HepG2 (cell line): ENCODE measurements around the gene AATF. TPM values are rescaled to one million over a fixed set of nuclear protein-coding genes. Genes with fewer than 3 reads are reported as not detected.

ENCODE experiments used
- AGO1 ChIP-seq: fragments of 200-400 bp; formaldehyde crosslinking; IDR thresholded peaks from 2 replicates; pipeline ENCODE4 v1.6.1; 2017; ENCODE audit warnings: mild to moderate bottlenecking, low read depth, low read length, moderate library complexity; ENCODE audit not compliant: poor library complexity, severe bottlenecking
- NFYC ChIP-seq: IDR thresholded peaks from 2 replicates; pipeline ENCODE4 v1.6.1; 2016; ENCODE audit warnings: missing genetic modification reagents, missing compliant biosample characterization
- RARG ChIP-seq: sonication (generic); formaldehyde crosslinking; IDR thresholded peaks from 2 replicates; pipeline ENCODE4 v1.4.0; 2020; ENCODE audit warnings: low read depth, mild to moderate bottlenecking, missing genetic modification reagents
- REL ChIP-seq: sonication (generic); formaldehyde crosslinking; conservative IDR thresholded peaks from 2 replicates; pipeline ENCODE4 v1.8.0; 2022; ENCODE audit warnings: mild to moderate bottlenecking, missing genetic modification reagents, moderate library complexity
- ZNF3 ChIP-seq: IDR thresholded peaks from 2 replicates; pipeline ENCODE4 v1.7.0; 2017; ENCODE audit warnings: inconsistent platforms
- polyA plus RNA-seq, 8 experiments: library from polyadenylated mRNA; depleted of rRNA in 3 of 8; stranded (reverse) in 7 of 8; unstranded in 1 of 8; fragments of >200 nt; fragmentation: Illumina TruSeq in 4 of 8; extraction: Trizol in 4 of 8; gene quantifications; 2 replicates each; pipeline versions ENCODE4 v1.2.1 to v1.2.3, GENCODE V29; 2011 to 2016; ENCODE audit warnings: low read depth in 4 of 8, missing spikeins in 1 of 8, mixed read lengths in 1 of 8; ENCODE audit not compliant: insufficient read depth in 1 of 8
- total RNA-seq, 5 experiments: library from RNA; depleted of rRNA; stranded (reverse); fragments of >200 nt; fragmentation: Illumina TruSeq; extraction: Trizol; gene quantifications; 2 replicates each; pipeline ENCODE4 v1.2.3, GENCODE V29; 2016; ENCODE audit warnings: low read depth in 1 of 5
- TF ChIP-seq, protein P1 (sequence below): IDR thresholded peaks from 2 replicates; pipeline ENCODE4 v1.6.1; 2016; ENCODE audit warnings: low read depth, missing genetic modification reagents, missing compliant biosample characterization
- TF ChIP-seq, protein P2 (sequence below): sonication (generic); formaldehyde crosslinking; IDR thresholded peaks from 2 replicates; pipeline ENCODE4 v1.5.0; 2020; ENCODE audit warnings: mild to moderate bottlenecking, missing genetic modification reagents
- TF ChIP-seq, protein P3 (sequence below): sonication (generic); formaldehyde crosslinking; IDR thresholded peaks from 2 replicates; pipeline ENCODE4 v1.5.0; 2020; ENCODE audit warnings: mild to moderate bottlenecking, missing genetic modification reagents
- TF ChIP-seq, protein P4 (sequence below), 2 experiments: fragments of 450-650 bp in 1 of 2; sonication (generic) in 1 of 2; formaldehyde crosslinking in 1 of 2; IDR thresholded peaks; 2 replicates each; pipeline versions ENCODE4 v1.6.1 to v1.8.0; 2016 to 2022; ENCODE audit warnings: antibody characterized with exemption in 1 of 2, mild to moderate bottlenecking in 1 of 2, missing genetic modification reagents in 1 of 2

The AATF gene
- total and polyA plus RNA-seq, 2 of the 13 experiments (the other 11 are each of a cell fraction or from before 2014, with no cell fraction given) = 9.1 to 53.3 TPM

DNA sequence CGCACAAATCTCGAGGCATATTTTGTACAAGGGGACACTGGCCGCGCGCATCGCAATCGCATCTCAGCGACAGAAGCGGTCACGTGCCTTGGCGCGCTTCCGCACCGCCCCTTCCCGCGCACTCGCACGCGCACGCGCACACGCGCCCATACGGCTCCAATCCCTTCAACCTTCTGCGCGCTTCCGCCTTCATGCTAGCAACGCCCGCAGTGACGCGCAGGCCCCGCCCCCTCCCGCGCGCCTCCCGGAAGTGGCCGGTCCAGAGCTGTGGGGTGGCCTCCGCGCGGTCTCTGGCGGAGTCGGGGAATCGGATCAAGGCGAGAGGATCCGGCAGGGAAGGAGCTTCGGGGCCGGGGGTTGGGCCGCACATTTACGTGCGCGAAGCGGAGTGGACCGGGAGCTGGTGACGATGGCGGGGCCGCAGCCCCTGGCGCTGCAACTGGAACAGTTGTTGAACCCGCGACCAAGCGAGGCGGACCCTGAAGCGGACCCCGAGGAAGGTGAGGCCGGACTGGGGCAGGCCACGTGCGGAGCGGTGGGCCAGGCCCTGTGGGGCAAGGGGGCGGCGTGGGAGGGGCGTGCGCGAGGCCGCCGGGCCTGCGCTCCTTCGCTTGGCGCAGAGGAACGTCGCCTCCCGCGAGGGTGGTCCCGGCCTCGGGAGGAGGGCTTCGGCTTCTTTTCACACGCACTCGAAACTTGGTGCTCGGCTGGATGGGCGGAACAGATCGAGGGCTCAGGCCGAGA is at the start of gene AATF (continued):
- TF ChIP-seq, protein P1, sequence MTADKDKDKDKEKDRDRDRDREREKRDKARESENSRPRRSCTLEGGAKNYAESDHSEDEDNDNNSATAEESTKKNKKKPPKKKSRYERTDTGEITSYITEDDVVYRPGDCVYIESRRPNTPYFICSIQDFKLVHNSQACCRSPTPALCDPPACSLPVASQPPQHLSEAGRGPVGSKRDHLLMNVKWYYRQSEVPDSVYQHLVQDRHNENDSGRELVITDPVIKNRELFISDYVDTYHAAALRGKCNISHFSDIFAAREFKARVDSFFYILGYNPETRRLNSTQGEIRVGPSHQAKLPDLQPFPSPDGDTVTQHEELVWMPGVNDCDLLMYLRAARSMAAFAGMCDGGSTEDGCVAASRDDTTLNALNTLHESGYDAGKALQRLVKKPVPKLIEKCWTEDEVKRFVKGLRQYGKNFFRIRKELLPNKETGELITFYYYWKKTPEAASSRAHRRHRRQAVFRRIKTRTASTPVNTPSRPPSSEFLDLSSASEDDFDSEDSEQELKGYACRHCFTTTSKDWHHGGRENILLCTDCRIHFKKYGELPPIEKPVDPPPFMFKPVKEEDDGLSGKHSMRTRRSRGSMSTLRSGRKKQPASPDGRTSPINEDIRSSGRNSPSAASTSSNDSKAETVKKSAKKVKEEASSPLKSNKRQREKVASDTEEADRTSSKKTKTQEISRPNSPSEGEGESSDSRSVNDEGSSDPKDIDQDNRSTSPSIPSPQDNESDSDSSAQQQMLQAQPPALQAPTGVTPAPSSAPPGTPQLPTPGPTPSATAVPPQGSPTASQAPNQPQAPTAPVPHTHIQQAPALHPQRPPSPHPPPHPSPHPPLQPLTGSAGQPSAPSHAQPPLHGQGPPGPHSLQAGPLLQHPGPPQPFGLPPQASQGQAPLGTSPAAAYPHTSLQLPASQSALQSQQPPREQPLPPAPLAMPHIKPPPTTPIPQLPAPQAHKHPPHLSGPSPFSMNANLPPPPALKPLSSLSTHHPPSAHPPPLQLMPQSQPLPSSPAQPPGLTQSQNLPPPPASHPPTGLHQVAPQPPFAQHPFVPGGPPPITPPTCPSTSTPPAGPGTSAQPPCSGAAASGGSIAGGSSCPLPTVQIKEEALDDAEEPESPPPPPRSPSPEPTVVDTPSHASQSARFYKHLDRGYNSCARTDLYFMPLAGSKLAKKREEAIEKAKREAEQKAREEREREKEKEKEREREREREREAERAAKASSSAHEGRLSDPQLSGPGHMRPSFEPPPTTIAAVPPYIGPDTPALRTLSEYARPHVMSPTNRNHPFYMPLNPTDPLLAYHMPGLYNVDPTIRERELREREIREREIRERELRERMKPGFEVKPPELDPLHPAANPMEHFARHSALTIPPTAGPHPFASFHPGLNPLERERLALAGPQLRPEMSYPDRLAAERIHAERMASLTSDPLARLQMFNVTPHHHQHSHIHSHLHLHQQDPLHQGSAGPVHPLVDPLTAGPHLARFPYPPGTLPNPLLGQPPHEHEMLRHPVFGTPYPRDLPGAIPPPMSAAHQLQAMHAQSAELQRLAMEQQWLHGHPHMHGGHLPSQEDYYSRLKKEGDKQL (CRISPR knock-in tag) = no peak
- peak; percentile 60 for TF ChIP-seq NFYC (CRISPR knock-in tag)
- TF ChIP-seq, protein P2, sequence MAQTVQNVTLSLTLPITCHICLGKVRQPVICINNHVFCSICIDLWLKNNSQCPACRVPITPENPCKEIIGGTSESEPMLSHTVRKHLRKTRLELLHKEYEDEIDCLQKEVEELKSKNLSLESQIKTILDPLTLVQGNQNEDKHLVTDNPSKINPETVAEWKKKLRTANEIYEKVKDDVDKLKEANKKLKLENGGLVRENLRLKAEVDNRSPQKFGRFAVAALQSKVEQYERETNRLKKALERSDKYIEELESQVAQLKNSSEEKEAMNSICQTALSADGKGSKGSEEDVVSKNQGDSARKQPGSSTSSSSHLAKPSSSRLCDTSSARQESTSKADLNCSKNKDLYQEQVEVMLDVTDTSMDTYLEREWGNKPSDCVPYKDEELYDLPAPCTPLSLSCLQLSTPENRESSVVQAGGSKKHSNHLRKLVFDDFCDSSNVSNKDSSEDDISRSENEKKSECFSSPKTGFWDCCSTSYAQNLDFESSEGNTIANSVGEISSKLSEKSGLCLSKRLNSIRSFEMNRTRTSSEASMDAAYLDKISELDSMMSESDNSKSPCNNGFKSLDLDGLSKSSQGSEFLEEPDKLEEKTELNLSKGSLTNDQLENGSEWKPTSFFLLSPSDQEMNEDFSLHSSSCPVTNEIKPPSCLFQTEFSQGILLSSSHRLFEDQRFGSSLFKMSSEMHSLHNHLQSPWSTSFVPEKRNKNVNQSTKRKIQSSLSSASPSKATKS = peak; percentile 99
- no peak for TF ChIP-seq RARG (CRISPR knock-in tag)
- TF ChIP-seq ZNF3 (CRISPR knock-in tag) = no peak
- TF ChIP-seq AGO1 = peak; percentile 35
- TF ChIP-seq, protein P3, sequence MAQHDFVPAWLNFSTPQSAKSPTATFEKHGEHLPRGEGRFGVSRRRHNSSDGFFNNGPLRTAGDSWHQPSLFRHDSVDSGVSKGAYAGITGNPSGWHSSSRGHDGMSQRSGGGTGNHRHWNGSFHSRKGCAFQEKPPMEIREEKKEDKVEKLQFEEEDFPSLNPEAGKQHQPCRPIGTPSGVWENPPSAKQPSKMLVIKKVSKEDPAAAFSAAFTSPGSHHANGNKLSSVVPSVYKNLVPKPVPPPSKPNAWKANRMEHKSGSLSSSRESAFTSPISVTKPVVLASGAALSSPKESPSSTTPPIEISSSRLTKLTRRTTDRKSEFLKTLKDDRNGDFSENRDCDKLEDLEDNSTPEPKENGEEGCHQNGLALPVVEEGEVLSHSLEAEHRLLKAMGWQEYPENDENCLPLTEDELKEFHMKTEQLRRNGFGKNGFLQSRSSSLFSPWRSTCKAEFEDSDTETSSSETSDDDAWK = no peak
- peak; percentile 98 for TF ChIP-seq REL
- TF ChIP-seq, protein P4, sequence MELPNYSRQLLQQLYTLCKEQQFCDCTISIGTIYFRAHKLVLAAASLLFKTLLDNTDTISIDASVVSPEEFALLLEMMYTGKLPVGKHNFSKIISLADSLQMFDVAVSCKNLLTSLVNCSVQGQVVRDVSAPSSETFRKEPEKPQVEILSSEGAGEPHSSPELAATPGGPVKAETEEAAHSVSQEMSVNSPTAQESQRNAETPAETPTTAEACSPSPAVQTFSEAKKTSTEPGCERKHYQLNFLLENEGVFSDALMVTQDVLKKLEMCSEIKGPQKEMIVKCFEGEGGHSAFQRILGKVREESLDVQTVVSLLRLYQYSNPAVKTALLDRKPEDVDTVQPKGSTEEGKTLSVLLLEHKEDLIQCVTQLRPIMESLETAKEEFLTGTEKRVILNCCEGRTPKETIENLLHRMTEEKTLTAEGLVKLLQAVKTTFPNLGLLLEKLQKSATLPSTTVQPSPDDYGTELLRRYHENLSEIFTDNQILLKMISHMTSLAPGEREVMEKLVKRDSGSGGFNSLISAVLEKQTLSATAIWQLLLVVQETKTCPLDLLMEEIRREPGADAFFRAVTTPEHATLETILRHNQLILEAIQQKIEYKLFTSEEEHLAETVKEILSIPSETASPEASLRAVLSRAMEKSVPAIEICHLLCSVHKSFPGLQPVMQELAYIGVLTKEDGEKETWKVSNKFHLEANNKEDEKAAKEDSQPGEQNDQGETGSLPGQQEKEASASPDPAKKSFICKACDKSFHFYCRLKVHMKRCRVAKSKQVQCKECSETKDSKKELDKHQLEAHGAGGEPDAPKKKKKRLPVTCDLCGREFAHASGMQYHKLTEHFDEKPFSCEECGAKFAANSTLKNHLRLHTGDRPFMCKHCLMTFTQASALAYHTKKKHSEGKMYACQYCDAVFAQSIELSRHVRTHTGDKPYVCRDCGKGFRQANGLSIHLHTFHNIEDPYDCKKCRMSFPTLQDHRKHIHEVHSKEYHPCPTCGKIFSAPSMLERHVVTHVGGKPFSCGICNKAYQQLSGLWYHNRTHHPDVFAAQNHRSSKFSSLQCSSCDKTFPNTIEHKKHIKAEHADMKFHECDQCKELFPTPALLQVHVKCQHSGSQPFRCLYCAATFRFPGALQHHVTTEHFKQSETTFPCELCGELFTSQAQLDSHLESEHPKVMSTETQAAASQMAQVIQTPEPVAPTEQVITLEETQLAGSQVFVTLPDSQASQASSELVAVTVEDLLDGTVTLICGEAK (IDR thresholded peaks at IDR 0.05) = no peak
- TF ChIP-seq, protein P4 (CRISPR knock-in tag; IDR thresholded peaks at IDR 0.05) = peak; percentile 95
